GM19099 (cell line): Measurements from ENCODE around the gene UNC13A.

Experiments used
- POLR2A ChIP-seq: IDR thresholded peaks from 3 replicates; pipeline ENCODE4 v1.6.1; 2011; ENCODE audit warnings: low read depth; ENCODE audit not compliant: insufficient read length; ENCODE audit errors: extremely low read depth

UNC13A gene

GRCh38 chr19:17719730-17720400 is 31.7 kb upstream of the UNC13A start:
- TF ChIP-seq POLR2A: no peak

DNA sequence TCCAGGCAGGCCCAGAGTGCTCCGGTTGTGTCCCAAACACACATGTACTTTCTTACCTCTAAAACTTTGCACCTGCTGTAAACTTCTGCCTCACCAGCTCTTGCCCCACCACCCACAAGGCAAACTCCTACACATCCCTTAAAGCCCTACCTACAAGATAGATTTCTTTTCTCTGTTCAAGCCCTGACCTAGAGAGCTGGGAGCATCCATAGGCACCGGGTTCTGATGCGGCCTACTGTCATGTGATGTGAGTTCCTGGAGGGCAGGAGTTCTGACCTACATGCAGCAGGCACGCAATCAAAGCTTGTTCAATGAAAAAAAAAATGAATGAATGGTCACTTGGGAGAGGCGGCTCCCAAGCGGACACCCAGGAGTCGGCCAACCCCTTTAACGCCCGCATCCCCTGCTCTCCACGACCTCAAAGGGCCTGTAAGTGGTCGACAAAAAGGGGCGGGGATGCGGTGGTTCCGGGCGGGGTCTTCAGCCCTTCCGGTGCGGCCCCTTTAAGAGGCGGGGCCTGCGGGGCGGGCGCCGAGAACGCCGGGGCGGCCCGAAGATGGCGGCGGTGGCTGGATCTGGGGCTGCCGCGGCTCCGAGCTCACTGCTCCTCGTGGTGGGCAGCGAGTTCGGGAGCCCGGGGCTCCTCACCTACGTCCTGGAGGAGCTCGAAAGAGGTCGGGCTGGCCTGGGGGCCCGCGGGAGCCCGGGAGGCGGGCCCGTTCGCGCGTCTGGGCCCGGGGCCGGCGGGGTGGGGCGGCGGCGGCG is 31.0 kb upstream of the UNC13A start, which contains the start of gene MAP1S:
Gene MAP1S, plus strand, starts transcription at position 534 of the 765 bp plus-strand sequence. Its CDS starts 23 bp downstream, at position 557.
- TF ChIP-seq POLR2A: peak; percentile 86

GRCh38 chr19:17718550-17718946 is 30.4 kb upstream of the UNC13A start:
- no peak for TF ChIP-seq POLR2A

GRCh38 chr19:17716309-17716929 is 28.3 kb upstream of the UNC13A start:
- no peak for TF ChIP-seq POLR2A

DNA sequence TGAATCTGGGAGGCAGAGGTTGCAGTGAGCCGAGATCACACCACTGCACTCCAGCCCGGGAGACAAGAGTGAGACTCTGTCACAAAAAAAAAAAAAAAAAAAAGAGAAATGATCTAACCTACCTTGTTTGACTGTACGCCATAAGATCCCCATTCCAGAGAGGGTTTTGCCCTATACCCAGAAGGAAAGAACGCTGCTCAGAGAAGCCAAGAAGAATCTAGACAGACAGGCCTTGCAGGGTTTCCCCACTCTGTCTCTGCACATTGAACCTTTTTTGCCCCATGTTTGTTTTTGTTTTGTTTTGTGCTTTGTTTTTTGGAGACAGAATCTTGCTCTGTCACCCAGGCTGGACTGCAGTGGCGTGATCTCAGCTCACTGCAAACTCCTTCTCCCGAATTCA is 23.7 kb upstream of the UNC13A start:
- TF ChIP-seq POLR2A: no peak

DNA sequence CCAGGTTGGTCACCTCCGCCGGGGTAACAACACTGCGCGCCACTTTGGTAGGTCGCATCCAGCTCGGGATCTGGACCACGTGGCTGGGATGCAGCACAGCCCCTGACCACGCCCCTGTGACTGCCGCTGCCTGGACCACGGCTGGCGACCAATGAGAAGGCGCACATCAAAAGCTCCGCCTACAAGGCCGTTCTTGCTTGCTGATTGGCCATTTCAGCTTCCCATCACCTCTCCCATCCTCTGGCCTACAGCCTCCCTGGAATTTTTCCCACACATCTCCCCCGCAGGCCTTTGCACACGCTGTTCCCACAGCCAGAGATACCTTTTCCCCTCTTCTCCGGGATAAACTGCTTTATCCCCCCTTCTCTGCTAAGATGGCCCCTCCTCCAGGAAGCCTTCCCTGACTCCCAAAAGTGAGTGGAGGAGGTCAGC is 18.6 kb upstream of the UNC13A start:
- no peak for TF ChIP-seq POLR2A

GRCh38 chr19:17703824-17704463 is 15.8 kb upstream of the UNC13A start:
- no peak for TF ChIP-seq POLR2A

GRCh38 chr19:17695198-17695597 is 7.0 kb upstream of the UNC13A start:
- no peak for TF ChIP-seq POLR2A

DNA sequence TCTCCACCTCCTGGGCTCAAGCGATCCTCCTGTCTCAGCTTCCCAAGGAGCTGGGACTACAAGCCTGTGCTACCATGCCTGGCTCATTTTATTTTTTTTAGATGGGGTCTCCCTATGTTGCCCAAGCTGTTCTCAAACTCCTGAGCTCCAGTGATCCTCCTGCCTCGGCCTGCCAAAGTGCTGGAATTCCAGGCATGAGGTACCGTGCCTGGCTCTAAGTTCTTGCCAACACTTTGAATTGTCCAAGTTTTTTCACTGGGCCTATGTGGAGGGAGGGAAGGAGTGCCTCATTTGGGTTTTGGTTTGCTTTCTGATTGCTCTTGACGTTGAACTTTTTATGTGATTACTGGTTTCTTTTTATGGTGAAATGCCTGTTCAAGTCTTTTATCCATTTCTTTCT is 4.4 kb upstream of the UNC13A start:
- TF ChIP-seq POLR2A: no peak

DNA sequence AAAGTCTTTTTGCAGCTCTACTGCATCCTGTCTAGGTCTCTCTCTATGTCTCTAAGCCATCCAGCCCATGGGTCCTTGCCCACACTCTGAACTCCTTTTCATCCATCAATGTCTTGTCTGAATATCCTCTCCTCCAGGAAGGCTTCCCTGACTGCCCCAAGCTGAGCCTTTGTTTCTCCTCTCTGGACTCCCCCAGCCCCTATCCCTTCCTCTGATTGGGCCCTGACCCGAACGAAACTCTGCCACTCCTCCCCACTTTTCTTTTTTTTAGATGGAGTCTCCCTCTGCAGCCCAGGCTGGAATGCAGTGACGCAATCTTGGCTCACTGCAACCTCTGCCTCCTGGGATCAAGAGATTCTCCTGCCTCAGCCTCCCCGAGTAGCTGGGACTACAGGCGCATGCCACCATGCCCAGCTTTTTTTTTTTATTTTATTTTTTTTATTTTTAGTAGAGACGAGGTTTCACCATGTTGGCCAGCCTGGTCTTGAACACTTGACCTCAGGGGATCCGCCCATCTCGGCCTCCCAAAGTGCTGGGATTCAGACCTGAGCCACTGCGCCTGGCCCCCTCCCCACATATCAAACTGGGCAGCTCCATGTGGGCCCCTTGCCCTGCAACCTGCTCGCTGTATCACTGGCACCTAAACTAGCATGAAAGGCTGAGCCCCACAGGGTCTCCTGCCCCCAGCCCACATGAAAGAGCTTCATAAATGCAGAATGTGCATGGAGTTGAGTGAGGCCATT is 870 bp upstream of the UNC13A start:
- no peak for TF ChIP-seq POLR2A

DNA sequence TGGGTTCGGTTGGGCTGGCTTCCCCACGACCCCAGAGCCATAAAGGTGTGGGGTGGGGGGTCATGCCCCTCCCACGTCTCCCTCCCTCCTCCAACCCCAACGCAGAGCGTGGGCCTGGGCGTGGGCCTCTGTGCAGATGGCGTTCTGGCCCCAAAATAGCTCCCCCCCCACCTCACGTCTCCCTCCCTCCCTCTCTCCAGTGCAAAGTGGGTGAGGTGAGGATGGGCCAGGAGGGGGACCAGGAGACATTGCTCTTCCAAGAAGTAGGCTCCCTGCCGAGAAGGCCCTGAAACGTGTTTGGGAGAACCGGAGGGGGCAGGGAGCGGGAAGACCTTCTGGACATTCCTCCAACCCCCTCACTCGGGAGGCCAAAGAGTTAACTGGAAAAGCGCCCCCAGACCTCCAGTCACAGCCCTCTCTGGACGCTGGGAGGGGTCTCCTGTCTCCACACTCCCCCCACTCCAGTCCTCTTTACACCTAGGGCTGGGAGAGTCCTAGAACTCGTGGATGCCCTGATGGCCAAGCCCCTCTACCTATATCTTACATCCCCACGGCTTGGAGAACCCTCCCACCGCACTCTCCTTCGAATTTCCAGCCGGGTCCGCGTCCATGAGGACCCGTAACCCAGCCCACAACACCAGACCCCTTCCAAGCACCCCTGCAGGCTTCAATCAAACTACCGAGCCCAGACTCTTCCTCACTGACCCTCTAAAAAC is 855 bp downstream of the UNC13A start:
- no peak for TF ChIP-seq POLR2A

- no peak for TF ChIP-seq POLR2A
These were observed 1.5 kb downstream of the UNC13A start for GRCh38 chr19:17686592-17687024.

GRCh38 chr19:17686023-17686521 is 2.1 kb downstream of the UNC13A start:
- TF ChIP-seq POLR2A: no peak
